GM19452 (cell line): ENCODE results near the gene SWT1.

ENCODE experiments used
- ATAC-seq: cut with Tn5 transposase; IDR thresholded peaks from one replicate; pipeline ENCODE4 v1.9.1; 2021; ENCODE audit not compliant: unreplicated experiment

The SWT1 gene, protein sequence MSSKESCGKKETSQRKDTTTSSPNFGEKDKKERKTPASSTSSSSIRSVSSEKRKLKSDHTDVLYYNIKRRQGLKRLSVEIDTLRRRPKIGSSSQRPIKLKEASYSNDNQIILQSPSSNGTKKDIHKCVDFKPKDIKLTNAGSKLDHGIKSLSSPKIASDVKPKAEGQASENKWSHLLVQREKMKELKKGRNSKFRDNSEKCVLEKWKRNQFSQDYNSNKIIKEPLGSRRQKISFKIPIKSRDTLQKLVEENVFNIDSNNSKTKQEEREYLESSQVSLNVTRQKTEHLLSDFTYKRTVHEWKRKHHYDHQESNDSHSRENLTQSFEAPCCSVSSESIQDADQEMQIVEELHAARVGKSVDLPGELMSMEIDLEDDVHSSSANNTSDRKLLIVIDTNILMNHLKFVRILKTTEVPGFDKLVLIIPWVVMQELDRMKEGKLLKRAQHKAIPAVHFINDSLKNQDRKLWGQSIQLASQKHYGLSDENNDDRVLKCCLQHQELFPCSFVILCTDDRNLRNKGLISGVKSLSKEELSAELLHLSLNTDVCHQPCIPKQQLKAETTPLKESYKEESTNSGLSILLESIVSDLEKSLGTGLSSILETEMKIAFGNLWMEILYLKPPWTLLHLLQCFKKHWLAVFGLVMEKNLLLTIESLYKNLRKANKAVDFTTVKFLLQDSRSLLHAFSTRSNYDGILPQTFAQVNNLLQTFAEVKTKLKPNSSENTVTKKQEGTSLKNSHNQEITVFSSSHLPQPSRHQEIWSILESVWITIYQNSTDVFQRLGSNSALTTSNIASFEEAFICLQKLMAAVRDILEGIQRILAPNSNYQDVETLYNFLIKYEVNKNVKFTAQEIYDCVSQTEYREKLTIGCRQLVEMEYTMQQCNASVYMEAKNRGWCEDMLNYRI

DNA sequence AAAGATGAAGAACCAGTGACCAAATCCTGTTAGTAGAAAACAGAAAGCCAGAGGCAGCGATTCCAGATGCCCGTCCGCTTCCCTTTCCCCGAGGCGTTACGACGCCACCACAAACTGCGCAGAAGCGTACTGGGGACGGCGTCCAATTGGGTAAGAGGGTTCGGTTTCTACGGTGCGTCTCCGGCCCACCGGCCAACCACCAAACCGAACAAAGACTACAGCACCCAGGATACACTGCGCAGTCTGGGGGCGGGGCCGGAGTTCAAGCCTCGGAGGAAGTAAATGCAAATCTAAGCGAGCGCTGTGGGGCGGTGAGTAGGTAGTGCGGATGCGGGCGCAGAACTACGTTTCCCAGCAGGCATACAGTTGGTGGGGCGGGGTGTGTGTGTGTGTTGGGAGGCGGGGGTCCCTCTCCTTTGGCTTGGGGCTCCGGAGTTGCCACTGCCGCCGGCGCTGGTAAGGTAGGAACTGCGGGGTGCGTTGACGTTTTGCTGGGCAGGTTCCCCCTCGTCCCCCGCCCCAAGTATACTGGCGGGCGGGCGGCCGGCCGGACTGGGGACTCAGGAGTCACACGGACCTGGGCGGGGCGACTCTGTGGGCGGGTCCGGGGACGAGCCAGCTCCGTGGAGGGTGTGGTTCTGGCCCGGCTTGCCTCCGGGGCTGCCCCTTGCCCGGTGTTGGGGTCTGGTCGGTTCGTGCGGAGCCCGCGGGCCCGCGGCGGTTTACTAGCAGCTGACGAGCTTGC is at the start of gene SWT1, which contains the start of gene TRMT1L:
Gene SWT1, plus strand, starts transcription at position 314 of the 745 bp plus-strand sequence. CDS start 3,675 bp downstream, outside the sequence.
Gene TRMT1L, minus strand, starts transcription at position 100 of the 745 bp plus-strand sequence. CDS start 241 bp downstream, outside the sequence.
- ATAC-seq = peak; percentile 88

DNA sequence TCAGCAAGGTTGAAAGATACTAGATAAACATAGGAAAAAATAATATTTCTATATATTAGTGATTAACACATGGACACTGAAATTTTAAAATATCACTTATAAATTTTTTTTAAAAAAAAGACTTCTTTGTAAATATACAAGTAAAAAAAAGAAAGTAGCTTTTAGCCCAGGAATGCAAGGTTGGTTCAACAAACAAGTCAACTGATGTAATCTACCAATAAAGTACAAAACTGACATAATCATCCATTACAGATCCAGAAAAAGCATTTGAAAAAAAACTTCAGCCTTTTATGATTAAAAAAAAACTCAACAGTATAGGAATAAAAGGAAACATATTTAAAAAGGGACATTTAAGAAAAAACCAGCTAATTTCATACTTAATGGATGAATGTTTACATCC is 48.6 kb upstream of the SWT1 start:
- ATAC-seq = no peak

DNA sequence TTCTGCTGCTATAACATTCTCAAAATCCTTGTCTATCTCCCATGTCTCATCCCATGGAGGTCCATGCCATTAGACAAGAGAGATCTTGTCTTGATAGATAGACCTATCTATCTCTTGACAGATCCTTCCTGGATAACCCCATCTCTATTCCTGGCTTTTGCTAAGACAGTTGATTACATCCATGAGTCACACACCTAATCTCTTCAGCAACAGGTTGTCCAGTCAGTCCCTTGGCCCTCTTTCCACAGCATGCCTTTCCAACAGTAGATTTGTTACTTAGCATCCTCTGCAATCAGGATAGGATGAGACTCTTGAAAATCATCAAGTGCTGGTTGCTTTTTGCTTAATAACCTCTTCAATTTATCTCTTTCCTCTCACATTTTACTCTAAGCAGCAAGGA is 46.8 kb upstream of the SWT1 start:
- no peak for ATAC-seq

DNA sequence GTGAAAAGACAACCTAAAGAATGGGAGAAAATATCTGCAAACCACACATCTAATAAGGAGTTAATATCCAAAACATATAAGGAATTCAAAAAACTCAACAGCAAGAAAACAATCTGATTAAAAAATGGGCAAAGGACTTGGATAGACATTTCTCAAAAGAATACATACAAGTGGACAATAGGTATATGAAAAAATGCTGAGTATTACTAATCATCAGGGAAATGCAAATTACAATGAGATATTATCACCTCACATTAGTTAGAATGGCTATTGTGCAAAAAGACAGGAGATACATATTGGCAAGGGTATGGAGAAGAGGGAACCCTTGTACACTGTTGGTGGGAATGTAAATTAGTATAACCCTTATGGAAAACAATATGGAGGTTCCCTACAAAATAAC is 45.1 kb upstream of the SWT1 start:
- no peak for ATAC-seq

DNA sequence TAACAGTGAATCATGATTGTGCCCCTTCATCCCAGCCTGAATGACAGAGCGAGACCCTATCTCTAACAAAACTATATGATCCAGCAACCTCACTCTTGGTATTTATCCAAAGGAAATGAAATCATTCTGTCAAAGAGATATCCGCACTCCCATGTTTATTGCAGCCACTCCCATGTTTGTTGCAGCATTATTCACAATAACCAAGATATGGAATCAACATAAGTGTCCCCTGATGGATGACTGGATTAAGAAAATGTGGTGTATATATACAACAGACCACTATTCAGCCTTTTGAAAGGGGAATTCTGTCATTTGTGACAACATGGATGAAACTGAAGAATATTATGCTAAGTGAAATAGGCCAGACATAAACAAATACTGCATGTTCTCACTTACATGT is 44.6 kb upstream of the SWT1 start:
- no peak for ATAC-seq

DNA sequence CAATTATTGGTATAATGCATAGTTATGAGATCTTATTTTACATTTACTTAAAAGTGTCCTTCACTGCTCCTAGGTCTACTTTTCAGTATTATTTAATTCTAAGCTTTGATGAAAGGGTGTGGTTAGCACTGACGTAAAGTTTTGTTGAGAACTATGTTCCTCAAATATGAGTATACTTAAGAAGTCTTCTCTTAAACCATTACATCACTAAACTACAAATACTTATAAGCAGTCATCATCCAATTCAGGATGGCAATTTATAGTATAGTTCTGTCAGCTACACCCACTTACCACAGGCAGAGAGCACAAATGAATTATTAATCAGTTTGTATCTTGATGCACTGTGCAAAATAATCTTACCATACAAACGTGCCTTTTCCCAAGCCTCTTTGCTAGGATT is 27.3 kb upstream of the SWT1 start:
- ATAC-seq = no peak

DNA sequence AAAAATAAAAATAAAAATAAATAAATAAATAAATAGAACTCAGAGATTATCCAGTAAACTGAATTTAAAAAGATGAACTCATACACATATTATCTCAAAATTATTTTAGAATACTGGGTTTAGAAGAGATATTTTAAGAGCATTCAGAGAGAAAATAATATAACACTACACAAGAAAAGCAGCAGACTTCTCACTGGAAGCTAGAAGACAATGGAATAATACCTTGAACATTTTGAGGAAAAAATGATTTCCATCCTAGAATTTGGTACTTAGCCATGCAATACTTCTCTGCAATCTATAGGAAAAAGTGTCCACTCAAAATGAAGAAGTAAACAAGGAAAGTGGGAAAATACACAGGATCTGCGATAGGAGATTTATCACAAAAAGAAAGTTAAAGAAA is 24.4 kb upstream of the SWT1 start:
- no peak for ATAC-seq

DNA sequence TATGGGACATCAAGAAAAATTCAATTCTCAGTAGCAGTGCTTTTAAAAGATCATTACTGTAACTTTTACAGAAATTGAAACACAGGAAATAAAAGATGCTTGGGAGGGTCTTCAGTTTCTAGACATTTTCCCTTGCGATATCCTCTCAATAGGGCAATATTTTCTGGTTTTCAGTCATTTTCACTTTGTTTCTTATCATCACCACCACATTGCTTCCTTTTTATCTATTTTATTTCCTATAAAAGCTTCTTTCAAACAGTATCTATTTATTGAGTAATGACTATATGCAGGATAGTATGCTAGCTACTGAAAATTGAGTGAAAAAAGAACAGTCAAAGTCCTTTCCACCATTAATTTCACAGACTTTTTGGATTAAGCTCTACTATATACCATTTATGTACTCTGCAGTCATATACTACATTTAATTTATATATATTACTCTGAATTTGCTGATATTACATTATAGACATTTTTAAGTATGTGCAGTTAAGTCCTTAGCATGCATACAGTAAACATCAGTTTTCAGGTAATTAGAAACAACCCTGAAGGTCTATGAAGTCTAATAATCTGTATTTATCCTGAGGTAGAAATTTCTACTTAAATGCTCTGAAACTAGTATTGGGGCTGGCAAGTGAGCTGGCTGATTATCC is 18.9 kb upstream of the SWT1 start:
- ATAC-seq = no peak

DNA sequence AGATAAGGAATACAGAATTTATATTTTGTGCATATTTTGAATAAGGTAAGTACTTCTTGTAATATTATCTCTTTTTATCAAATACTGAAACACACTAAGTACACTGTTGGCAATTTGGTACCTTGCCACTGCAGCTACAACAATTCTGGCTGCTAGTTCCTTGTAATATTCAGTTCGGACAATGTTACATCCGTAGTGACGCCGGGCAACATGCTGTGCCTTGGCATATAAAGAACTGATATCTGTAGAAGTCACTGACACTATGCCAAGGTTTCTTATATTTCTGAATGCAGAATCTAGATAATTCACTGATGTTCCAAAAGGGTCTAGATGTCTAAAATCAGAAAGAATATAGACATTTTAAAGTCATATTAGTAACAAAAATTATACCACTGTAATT is 17.7 kb upstream of the SWT1 start:
- no peak for ATAC-seq

DNA sequence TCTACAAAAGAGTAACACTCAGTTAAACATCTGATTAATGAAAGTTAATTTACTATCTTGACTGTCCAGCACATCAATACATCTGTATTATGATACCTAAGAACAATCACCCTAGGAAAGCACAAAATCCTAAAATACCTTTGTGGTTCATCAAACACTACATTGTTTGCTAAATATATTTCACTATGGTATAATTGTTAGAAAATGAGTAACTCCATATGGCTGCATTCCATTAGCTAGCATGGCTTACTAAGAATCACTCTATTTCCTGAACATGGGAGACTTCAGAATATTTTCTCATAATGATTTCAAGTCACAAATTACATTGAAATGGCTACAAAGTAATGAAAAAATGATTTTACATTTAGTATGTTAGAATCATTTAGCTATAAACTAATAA is 12.7 kb upstream of the SWT1 start:
- no peak for ATAC-seq

DNA sequence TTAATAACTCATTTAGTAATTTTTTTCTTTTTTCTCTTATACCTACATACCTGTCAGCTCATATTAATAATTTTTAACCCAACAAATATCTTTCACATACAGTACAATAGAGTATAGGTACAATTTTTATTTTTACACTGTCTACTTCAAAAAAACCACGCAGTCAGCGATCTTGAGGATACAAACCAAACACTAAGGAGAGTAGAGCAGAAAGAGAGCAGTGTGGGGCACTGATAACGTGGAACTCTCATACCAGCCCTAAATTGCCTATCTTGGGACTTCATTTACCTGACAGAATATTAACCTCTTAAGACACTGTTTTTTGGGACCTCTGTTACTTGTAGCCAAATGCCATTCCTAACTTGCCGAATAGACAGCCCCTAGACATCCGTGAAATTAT is 5.8 kb upstream of the SWT1 start:
- ATAC-seq = no peak

DNA sequence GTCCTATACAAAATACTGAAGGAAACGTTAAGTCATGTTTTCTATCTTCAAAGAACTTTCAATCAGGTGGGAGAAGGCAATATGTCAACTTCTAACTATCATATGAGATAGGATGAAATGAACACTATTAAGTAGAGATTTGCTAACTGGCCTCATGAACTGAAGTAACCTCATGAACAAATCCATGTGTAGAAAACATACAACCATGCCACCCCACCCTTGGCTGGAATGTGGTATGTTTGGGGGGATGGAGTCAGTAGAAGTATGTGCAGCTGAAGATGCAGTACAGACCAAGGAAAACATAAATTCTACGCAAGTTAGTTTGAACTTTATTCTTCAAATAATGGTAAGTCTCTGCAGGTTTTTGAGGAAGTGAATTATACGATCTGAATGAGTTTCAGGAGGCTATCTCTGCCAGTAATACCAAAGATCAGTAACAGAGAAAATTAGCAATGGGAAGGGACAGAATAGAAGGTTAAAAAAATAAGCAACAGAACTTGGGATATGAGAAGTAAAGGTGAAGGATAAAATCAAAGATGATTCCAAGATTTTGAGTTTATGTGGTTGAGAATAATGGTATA is 4.7 kb upstream of the SWT1 start:
- ATAC-seq = no peak

DNA sequence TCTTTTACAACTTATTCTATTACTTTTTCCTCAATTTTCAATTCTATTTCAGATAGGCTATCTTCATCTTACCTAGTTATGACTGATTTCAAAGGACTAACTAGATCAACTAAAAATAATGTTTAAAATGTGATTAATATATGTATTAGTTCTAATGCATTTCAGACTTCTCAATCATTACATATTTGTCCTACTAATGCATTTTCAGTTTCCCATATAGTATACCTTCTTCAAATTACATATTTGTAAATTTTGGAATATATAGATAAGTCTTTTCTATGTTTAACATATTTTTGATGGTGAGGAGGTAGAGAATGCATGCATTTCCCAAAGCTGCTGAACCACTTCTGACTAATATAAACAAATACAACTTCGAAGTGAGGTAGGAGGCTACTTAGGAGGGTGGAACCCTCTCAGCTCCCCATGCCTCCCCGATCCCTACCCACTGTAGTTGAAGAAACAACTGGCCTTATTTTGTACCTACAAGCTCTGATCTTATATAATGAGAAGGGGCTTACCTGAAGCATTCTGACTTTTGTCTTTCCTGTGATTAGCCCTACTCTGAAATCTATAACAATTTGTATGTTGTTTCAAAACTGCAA is 2.0 kb upstream of the SWT1 start:
- no peak for ATAC-seq

DNA sequence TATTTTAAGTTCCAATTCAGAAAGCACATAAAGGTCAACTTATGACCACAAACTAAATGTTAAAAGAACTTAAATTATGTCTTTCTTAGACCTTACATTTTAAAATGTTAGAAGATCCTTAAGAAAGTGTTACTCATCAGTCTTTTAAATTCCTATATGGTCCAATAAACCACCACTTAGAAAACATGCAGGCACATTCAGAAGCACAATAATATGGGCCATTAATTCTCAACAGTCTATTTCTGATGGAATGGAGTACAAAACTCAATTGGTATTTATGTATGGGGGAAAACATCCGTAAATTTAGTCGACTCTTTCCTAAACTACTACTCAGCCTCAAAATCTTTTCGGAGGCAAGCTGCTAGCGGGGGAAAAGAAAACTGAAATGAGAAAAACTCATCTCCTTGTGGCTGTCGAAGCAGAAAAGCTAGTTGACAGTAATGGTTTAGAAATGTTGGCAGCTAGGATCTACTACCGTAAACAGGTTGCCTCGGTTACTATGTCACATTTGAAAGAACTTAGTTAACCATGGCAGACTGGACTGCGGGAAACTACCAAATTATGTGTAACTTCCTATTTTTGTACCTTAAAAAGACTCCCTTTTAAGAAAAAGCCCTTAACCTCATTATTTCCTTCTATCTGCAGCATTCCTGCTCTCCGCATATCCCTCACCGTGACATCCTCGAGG is 1.2 kb upstream of the SWT1 start:
- ATAC-seq = no peak

DNA sequence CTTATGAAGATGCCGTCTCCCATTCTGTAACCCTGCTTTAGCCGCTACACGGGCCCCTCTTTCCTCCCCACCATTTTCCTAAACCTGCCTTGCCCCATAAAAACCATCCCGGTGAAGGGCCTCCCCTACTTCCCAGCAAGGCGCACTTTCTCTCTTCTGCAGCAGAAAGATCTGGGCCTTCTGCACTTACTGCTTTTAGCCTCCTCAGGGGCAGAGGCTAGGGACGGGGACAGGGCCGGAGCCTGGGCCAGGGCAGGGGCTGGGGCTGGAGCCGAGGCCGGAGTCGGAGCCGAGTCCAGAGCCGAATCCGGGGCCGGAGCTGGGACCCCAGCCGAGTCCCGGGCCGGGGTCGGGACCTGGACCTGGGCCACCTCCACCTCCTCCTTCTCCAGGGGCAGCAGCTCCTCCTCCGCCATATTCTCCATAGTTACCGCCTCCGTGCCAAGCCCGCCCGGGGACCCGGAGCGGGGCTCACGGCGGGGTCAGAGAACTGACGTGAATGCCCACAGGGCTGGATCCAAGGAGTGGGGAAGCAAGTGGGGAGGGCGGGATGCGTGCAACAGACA is 596 bp upstream of the SWT1 start:
- peak; percentile 31 for ATAC-seq

DNA sequence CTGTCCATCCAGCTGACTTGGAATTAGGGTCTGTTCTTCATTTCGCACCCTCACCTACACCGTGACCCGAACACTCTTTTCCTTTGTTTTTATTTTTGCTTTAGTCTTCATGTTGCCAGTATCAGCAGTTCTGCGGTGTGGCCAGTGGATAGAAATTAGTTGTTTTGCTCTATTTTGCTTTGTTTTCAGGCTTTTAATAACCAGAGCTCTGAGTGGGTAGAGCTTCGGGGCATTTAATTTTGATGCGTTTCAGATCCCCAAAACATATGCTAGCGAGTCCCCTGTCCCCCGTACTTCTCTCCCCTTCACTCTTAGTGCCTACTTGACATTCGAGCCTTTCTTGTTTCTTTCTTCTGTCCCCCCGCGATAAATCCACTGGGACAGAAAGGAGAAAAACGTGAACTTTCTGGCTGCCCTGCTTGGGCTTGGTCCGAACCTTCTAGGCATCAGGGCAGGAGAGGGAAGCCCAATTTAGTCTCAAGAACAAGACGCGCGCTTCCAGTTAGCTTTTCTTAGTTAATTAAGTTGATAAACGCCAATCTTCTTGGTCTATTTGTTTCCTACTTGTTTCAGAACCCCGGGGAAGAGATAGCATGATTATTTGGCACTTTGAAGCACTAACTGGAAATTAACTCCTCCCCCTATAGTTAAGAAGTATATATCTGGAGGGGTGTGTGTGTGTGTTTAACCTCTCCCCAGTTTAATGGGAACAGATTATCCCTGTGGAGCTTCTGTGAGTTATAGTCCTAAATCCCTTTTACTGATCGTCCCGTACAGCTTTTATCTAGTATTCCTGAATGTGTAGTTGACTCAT is 839 bp downstream of the SWT1 start:
- ATAC-seq = no peak

DNA sequence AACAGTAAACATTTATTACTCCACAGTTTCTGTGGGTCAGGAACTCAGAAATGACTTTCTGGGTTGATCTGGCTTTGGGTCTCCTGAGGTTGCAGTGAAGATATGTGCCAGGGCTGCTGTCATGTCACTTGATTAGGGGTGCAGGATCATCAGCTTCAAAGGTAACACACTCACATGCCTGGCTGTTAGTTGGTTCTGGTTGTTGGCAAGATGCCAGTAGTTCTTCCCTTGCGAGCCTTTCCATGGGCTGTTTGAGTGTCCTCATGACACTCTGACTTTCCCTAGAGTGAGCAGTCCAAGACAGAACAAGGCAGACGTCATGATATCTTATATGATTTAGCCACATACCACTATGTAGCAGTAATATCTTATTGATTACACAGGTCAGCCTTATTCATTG is 1.8 kb downstream of the SWT1 start:
- no peak for ATAC-seq

DNA sequence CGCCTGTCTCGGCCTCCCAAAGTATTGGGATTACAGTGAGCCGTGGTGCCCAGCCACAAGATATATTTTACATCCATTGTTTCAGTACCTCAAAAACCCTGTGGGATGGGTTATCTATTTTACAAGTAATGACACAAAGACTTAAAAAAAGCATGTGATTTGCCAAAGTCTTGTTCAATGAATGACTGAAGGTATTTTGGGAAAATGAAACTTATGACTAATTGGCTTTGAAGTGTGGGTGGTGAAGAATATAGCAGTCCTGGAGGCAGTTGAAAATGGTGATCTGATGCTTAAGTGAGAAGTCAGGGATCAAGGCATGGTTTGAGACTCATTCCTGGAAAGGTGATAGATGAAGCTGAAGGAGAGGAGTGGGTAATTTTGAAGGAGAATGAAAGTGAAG is 3.0 kb downstream of the SWT1 start:
- ATAC-seq = no peak
